Muscle layer of colon (tissue), 2 donors: ENCODE measurements around the gene HSPG2.

Experiments used
- H3K27ac ChIP-seq: one replicate; pipeline ENCODE4 v1.7.0; 2013; ENCODE audit warnings: low read depth, mild to moderate bottlenecking, low read length, moderate library complexity
- H3K27me3 ChIP-seq, 2 donors: one replicate each; pipeline ENCODE4 v1.7.0; 2013; ENCODE audit warnings: low read length in 2 of 2, mild to moderate bottlenecking in 2 of 2; ENCODE audit not compliant: insufficient read depth in 2 of 2, control insufficient read depth in 1 of 2
- H3K36me3 ChIP-seq: one replicate; pipeline ENCODE4 v1.7.0; 2013; ENCODE audit warnings: mild to moderate bottlenecking, low read length; ENCODE audit not compliant: insufficient read depth
- H3K4me1 ChIP-seq: one replicate; pipeline ENCODE4 v1.7.0; 2013; ENCODE audit warnings: mild to moderate bottlenecking, low read length; ENCODE audit not compliant: insufficient read depth
- H3K4me3 ChIP-seq, 2 donors: one replicate each; pipeline ENCODE4 v1.7.0; 2013; ENCODE audit warnings: low read length in 2 of 2, low read depth in 1 of 2, mild to moderate bottlenecking in 1 of 2, moderate library complexity in 1 of 2
- H3K9ac ChIP-seq: one replicate; pipeline ENCODE4 v1.7.0; 2013; ENCODE audit warnings: low read length
- H3K9me3 ChIP-seq: one replicate; pipeline ENCODE4 v1.7.0; 2013; ENCODE audit warnings: mild to moderate bottlenecking, low read length
- donor health status: abdominal sarcoma.
- donor health status: Adenocarcinoma of cecum.

The HSPG2 gene

DNA sequence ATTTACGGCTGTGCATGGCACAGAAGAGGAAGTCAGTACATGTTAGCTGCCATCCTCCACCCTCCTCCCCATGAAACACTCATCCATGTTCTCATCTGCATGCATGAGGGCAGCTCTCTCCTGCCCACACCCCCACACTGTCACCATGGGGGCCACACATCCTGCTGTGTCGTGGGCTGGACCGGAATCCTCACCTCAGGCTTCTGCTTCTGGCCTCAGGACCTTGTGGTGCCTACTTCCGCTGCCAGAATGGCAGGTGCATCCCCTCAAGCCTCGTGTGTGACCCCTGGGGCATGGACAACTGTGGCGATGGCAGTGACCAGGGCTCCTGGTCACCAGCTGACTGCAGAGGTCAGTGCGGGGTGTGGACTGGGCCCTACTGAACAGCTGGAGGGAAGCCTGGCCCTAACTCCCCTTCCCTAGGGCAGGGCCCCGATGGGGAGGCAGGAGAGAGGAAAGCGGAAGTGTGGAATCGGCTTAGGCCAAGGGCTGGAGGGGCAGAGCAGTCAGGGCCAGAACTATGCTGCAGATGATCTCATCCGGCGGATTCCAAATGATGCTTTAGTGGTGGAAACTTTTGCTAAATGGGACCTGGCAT is 121.3 kb downstream of the HSPG2 start:
- Histone ChIP-seq H3K27ac (no peak overlapping the region), H3K27me3 (peaks cover 4 to 8% of the 10 kb centered on the region in 2 donors), H3K4me3 (no peak overlapping the region), H3K9me3 (no peaks in the 10 kb centered on the region), H3K36me3 (peaks cover 5% of the 10 kb centered on the region), H3K4me1 (no peaks in the 10 kb centered on the region), H3K9ac (no peak overlapping the region)

DNA sequence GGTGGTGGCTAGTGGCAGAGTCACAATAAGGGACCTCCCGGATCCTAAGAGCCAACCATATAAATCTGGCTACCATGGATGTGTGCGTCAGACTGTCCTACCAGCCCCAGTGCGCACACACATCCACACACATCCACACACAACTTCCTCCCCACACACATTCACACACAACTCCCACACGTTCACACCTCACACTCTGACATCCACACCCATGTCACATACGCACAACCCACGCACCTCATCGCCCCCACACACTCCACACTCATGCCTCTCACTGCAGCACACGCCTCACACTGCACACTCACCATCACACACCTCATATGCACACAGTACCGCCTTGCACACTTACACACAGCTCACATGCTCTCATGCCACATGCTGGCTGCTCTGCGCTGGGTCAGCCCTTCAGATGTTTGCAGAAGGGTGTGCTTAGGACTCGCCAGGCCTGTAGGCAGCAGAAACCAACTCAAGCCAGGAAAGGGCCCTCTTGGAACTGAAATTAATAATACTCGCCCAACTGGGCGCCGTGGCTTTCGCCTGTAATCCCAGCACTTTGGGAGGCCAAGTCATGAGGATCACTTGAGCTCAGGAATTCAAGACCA is 122.0 kb downstream of the HSPG2 start:
- Histone ChIP-seq H3K27ac (no peak overlapping the region), H3K4me3 (no peak overlapping the region), H3K36me3 (no peaks in the 10 kb centered on the region), H3K27me3 (peaks cover 4 to 8% of the 10 kb centered on the region in 2 donors), H3K9me3 (no peaks in the 10 kb centered on the region), H3K9ac (no peak overlapping the region), H3K4me1 (no peaks in the 10 kb centered on the region)

DNA sequence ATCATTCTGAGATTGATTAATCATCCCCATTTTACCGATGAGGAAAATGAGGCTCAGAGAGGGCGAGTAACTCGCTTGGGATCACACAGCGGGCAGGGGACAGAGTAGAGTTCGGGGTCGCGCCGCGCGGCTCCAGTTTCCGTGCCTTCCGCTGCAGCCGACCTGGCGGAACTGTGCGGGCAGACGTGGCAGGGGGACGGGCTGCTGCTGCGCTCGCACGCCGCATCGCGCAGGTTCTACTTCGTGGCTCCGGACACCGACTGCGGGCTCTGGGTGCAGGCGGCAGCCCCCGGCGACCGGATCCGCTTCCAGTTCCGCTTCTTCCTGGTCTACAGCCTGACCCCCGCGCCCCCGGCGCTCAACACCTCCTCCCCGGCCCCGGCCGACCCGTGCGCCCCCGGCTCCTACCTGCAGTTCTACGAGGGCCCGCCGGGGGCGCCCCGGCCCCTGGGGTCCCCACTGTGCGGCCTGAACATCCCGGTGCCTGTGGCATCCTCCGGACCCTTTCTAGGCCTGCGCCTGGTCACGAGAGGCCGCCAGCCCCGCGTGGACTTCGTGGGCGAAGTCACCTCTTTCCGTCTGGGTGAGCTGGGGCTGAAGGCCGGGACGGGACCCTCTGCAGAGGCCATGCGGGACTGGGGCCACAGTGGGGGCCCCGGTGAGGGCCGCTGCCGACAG is 122.7 kb downstream of the HSPG2 start:
- H3K27me3 ChIP-seq, result peaks cover 4 to 8% of the 10 kb centered on the region in 2 donors
- no peaks in the 10 kb centered on the region for H3K36me3 ChIP-seq
- H3K9me3 ChIP-seq, result no peaks in the 10 kb centered on the region
- peak overlapping the region in 1 of 2 donors; percentile 20 for H3K4me3 ChIP-seq
- no peak overlapping the region for H3K9ac ChIP-seq
- no peaks in the 10 kb centered on the region for H3K4me1 ChIP-seq
- H3K27ac ChIP-seq, result no peak overlapping the region

DNA sequence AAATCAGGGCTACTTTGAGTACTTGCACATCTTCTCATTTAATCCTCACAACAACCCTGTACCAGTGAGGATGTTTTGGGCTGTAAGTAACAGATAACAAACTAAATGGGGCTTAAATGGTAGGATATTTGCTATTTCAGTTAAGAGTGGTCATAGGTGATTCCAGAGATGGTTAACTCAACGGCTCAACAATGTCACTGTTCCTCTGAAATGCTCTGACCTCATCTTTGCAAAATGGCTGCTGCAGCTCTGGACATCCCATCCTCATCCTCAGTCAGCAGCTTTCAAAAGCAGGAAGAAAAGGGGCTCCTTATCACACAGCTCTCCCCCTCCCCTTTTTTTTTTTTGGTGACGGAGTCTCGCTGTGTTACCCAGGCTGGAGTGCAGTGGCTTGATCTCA is 123.6 kb downstream of the HSPG2 start:
- peaks cover 4 to 8% of the 10 kb centered on the region in 2 donors for H3K27me3 ChIP-seq
- no peak overlapping the region for H3K27ac ChIP-seq
- H3K9ac ChIP-seq, result no peak overlapping the region
- H3K4me3 ChIP-seq, result no peak overlapping the region
- H3K9me3 ChIP-seq, result no peaks in the 10 kb centered on the region
- no peaks in the 10 kb centered on the region for H3K36me3 ChIP-seq
- H3K4me1 ChIP-seq, result no peaks in the 10 kb centered on the region

DNA sequence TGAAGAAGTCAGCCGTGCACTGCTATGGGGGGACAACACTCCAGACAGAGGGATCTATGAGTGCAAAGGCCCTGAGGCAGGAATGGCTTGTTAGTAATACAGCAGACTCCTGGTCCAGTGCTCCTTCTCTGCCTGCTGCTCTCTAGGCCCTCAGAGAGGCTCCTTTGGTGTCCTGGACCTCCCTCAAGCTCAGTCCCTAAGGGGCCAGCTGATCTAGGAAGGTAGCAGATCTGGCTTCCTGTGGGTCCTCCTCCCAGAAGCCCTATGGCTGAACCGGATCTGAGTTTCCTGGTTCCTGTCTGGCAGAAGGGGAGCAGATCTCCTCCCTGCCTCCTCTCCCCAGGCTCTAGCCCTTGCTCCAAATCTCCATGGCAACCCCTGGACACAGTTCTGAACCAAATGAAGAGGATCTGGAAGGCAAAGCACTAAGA is 125.2 kb downstream of the HSPG2 start, which contains the start of gene LDLRAD2:
Gene LDLRAD2, plus strand, starts transcription at position 391 of the 431 bp plus-strand sequence. CDS start 187 bp downstream, outside the sequence.
- H3K4me3 ChIP-seq, result no peak within 1 kb of the TSS
- no peak within 1 kb of the TSS for H3K27ac ChIP-seq
- H3K9me3 ChIP-seq, result no peaks in the 10 kb centered on the region
- H3K27me3 ChIP-seq, result peaks cover 4 to 8% of the 10 kb centered on the region in 2 donors
- no peak within 1 kb of the TSS for H3K9ac ChIP-seq
- no peaks in the 10 kb centered on the region for H3K4me1 ChIP-seq
- no peaks in the 10 kb centered on the region for H3K36me3 ChIP-seq

DNA sequence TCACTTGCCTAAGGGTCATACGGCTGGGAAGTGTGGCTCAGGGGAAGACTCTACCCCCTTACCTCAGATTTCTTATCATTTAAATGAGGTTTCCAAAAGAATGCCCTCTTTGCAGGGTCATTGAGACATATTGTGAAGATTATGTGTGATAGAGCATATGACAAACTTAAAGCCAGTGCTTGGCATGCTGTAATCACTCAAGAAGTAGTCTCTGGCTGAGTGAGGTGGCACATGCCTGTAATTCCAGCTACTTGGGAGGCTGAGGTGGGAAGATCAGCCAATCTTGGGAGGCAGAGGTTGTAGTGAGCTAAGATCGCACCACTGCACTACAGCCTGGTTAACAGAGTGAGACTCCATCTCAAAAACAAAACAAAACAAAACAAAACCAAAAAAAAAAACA is 132.6 kb downstream of the HSPG2 start:
- Histone ChIP-seq H3K9ac (no peak overlapping the region), H3K27ac (no peak overlapping the region), H3K27me3 (no peaks in the 10 kb centered on the region), H3K4me3 (no peak overlapping the region), H3K9me3 (no peaks in the 10 kb centered on the region), H3K36me3 (no peaks in the 10 kb centered on the region), H3K4me1 (no peaks in the 10 kb centered on the region)

DNA sequence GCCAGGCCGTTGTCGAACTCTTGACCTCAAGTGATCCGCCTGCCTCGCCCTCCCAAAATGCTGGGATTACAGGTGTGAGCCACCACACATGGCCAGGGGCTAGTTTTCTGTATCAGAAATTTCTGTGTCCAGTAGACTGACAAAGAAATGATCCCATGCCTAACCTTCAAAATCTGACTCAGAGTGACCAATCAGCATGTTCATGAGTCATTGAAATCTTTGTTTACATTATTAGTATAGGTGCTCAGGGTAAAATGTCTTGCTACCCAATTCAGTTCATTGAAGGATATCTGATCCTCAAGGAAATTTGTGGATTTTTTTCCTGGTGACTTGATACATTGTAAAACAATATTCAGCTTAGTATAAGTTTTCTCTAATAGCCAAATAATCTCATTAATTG is 136.0 kb downstream of the HSPG2 start:
- no peaks in the 10 kb centered on the region for H3K36me3 ChIP-seq
- H3K9ac ChIP-seq, result no peak overlapping the region

DNA sequence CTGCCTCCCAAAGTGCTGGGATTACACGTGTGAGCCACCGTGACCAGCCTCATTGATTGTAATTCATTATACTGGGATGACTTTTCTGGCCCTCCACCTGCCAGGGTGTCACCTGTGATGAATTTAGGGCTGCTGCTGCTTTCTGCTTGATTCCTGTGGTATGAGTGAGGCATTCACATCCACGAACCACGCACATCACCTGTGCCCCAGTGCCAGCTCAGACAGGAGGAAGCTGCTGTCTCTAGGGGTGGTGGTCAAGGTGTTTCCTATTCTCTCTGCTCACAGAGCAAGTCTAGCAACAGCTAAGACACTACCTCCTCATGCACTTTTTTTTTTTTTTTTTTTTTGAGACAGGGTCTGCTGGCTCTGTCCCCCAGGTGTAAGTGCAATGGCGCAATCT is 137.4 kb downstream of the HSPG2 start:
- H3K36me3 ChIP-seq, result no peaks in the 10 kb centered on the region
- no peak overlapping the region for H3K9ac ChIP-seq
- no peaks in the 10 kb centered on the region for H3K9me3 ChIP-seq
- no peaks in the 10 kb centered on the region for H3K27me3 ChIP-seq
- no peak overlapping the region for H3K4me3 ChIP-seq
- no peak overlapping the region for H3K27ac ChIP-seq
- no peaks in the 10 kb centered on the region for H3K4me1 ChIP-seq

More for the DNA sequence above, 136.0 kb downstream of the HSPG2 start:
- Histone ChIP-seq H3K4me1 (no peaks in the 10 kb centered on the region), H3K27ac (no peak overlapping the region), H3K9me3 (no peaks in the 10 kb centered on the region), H3K27me3 (no peaks in the 10 kb centered on the region), H3K4me3 (no peak overlapping the region)

DNA sequence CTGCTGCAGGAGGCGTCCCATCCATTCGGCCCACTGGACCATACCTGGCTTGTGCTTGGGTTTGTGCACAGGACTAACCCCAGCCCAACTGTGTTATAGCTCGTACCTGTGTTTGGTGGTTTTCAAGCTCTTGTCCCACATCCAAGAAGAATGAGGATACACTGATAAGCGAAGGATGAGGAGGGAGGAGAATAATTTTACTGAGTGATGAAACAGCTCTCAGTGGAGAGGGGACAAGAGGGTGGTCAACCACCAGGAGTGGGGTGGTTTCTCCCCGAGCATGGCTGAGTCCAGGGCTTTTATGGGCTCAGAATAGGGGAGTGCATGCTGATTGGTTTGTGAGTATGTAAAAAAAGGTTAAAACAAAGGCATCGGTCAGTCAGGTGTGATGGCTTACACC is 142.0 kb downstream of the HSPG2 start:
- H3K4me3 ChIP-seq, result no peak overlapping the region
- H3K27ac ChIP-seq, result no peak overlapping the region
- no peaks in the 10 kb centered on the region for H3K9me3 ChIP-seq
- H3K36me3 ChIP-seq, result no peaks in the 10 kb centered on the region
- no peaks in the 10 kb centered on the region for H3K27me3 ChIP-seq
- H3K4me1 ChIP-seq, result no peaks in the 10 kb centered on the region
- no peak overlapping the region for H3K9ac ChIP-seq

DNA sequence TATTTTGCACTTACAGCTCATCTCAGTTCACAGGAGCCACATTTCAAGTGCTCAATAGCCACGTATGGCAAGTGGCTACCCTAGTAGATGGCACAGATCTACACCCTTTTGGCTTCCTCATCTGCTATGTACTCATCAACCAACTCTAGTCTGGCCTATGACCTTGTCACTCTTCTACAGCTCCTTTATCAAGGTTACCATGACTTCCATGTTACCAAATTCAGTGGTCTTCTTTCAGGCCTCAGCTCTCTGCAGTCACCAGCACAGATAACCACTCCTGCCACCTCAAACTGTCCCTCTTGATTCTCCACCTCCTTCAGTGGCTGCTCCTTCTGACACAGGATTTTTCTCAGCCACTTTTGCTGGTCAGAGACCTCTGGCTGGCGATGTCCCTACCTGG is 142.5 kb downstream of the HSPG2 start:
- H3K27ac ChIP-seq, result no peak overlapping the region
- H3K36me3 ChIP-seq, result no peaks in the 10 kb centered on the region
- H3K4me3 ChIP-seq, result no peak overlapping the region
- H3K9me3 ChIP-seq, result no peaks in the 10 kb centered on the region
- H3K4me1 ChIP-seq, result no peaks in the 10 kb centered on the region
- no peak overlapping the region for H3K9ac ChIP-seq
- no peaks in the 10 kb centered on the region for H3K27me3 ChIP-seq

DNA sequence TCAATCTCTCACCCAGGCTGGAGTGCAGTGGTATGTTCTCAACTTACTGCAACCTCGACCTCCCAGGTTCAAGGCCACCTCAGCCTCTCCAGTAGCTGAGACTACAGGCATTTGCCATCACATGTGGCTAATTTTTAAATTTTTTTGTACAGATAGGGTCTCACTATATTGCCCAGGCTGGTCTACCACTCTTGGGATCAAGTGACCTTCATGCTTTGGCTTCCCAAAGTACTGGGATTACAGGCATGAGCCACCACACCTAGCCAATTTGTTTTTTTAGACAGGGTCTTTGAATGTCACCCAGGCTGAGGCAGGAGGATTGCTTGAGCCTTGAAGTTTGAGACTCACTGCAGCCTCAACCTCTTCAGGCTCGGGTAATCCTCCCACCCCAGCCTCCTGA is 144.0 kb downstream of the HSPG2 start:
- H3K4me1 ChIP-seq, result no peaks in the 10 kb centered on the region
- H3K36me3 ChIP-seq, result no peaks in the 10 kb centered on the region
- H3K9me3 ChIP-seq, result no peaks in the 10 kb centered on the region
- H3K27me3 ChIP-seq, result no peaks in the 10 kb centered on the region
- no peak overlapping the region for H3K9ac ChIP-seq
- H3K4me3 ChIP-seq, result no peak overlapping the region
- no peak overlapping the region for H3K27ac ChIP-seq
